ENCODE results near the gene FCRL1. TPM values are rescaled to one million over a fixed set of nuclear protein-coding genes. Genes with fewer than 3 reads are reported as not detected.

The FCRL1 gene
- total RNA-seq, 1 donor from 2014 or later, result not detected

Other genes with a start within 250 kb of the FCRL1 start
- gene FCRL4, start 222.0 kb downstream of the FCRL1 start, total RNA-seq, result not detected in 2 replicates
- gene FCRL3, start 119.4 kb downstream of the FCRL1 start, total RNA-seq, result not detected in 2 replicates
- not detected in 2 replicates for gene FCRL2, start 43.0 kb downstream of the FCRL1 start, total RNA-seq
- not detected in 2 replicates for gene CD5L, start 21.7 kb upstream of the FCRL1 start, total RNA-seq
- gene KIRREL1, start 173.5 kb upstream of the FCRL1 start, total RNA-seq, result 161 and 297 TPM in 2 replicates